B cell (primary cell): ENCODE results near the gene SAFB. TPM values are rescaled to one million over a fixed set of nuclear protein-coding genes. Genes with fewer than 3 reads are reported as not detected.

Experiments used
- ATAC-seq: fragments of 200-7000 bp; cut with Tn5 transposase; one replicate; pipeline ENCODE4 v1.10.0; 2021; ENCODE audit warnings: low read depth, mild to moderate bottlenecking, moderate number of reproducible peaks, moderate library complexity
- CTCF ChIA-PET: fragments of 350-600 bp; sonication (Branson Sonifier 250); formaldehyde crosslinking; loops from one replicate; lab custom pipeline; 2021; ENCODE audit warnings: antibody characterized with exemption, inconsistent platforms; lab: Charles Lee
- POLR2A ChIA-PET: fragments of 350-600 bp; sonication (Branson Sonifier 250); formaldehyde crosslinking; loops from one replicate; lab custom pipeline; 2021; ENCODE audit warnings: antibody characterized with exemption; lab: Charles Lee
- DNase-seq: peaks from one replicate; pipeline ENCODE4 v3.0.0; 2013
- H2AFZ ChIP-seq: 2 replicates; pipeline ENCODE4 v1.6.1; 2012; ENCODE audit warnings: mild to moderate bottlenecking, low read depth, low read length; ENCODE audit not compliant: insufficient read depth, poor library complexity, severe bottlenecking
- H3K27ac ChIP-seq, 2 donors: 1 replicate in 1 of 2; 2 replicates in 1 of 2; pipeline ENCODE4 v1.5.1; 2012 to 2013; ENCODE audit warnings: low read length in 2 of 2, mild to moderate bottlenecking in 2 of 2, moderate library complexity in 1 of 2
- H3K27me3 ChIP-seq, 4 experiments: fragments of 200-600 bp in 1 of 4; sonication (generic) in 1 of 4; replicated peaks in 1 of 4; 1 replicate in 2 of 4; 2 replicates in 2 of 4; pipeline versions ENCODE4 v1.6.1 to v1.7.0; 2013 to 2016; ENCODE audit warnings: low read length in 3 of 4, mild to moderate bottlenecking in 2 of 4, mixed read lengths in 1 of 4, moderate library complexity in 1 of 4; ENCODE audit not compliant: insufficient read depth in 4 of 4, control insufficient read depth in 3 of 4; ENCODE audit errors: control extremely low read depth in 1 of 4
- H3K36me3 ChIP-seq, 2 experiments: replicated peaks in 1 of 2; 1 replicate in 1 of 2; 2 replicates in 1 of 2; pipeline versions ENCODE4 v1.6.1 to v1.7.1; 2013; ENCODE audit warnings: low read length in 1 of 2; ENCODE audit not compliant: insufficient read depth in 2 of 2, control insufficient read depth in 1 of 2; ENCODE audit errors: control extremely low read depth in 1 of 2, extremely low read depth in 1 of 2
- H3K4me1 ChIP-seq, 2 donors: fragments of 200-600 bp in 1 of 2; sonication (generic) in 1 of 2; 1 replicate in 1 of 2; 2 replicates in 1 of 2; pipeline versions ENCODE4 v1.5.1 to v1.6.1; 2013 to 2017; ENCODE audit warnings: low read length in 2 of 2; ENCODE audit not compliant: control insufficient read depth in 2 of 2, insufficient read depth in 2 of 2
- H3K4me2 ChIP-seq: replicated peaks from 2 replicates; pipeline ENCODE3; 2012; ENCODE audit warnings: mild to moderate bottlenecking, low read depth, low read length; ENCODE audit not compliant: poor library complexity, severe bottlenecking
- H3K4me3 ChIP-seq, 5 experiments: fragments of 200-600 bp in 1 of 5; sonication (generic) in 1 of 5; 1 replicate in 3 of 5; 2 replicates in 2 of 5; pipeline versions ENCODE4 v1.5.1 to v1.7.0; 2011 to 2016; ENCODE audit warnings: low read length in 4 of 5, mild to moderate bottlenecking in 4 of 5, low read depth in 2 of 5, control low read depth in 1 of 5, moderate library complexity in 1 of 5; ENCODE audit not compliant: insufficient read depth in 1 of 5; ENCODE audit errors: control extremely low read depth in 1 of 5, extremely low read depth in 1 of 5
- H3K79me2 ChIP-seq: fragments of 200-600 bp; sonication (generic); one replicate; pipeline ENCODE4 v1.6.0; 2016; ENCODE audit warnings: low read length; ENCODE audit not compliant: control insufficient read depth, insufficient read depth
- H3K9ac ChIP-seq: fragments of 200-600 bp; sonication (generic); 2 replicates; pipeline ENCODE4 v1.6.1; 2017; ENCODE audit warnings: mild to moderate bottlenecking, low read length, moderate library complexity
- H3K9me3 ChIP-seq, 3 donors: one replicate each; pipeline versions ENCODE4 v1.6.1 to v1.7.1; 2013; ENCODE audit warnings: low read length in 2 of 3; ENCODE audit not compliant: control insufficient read depth in 2 of 3, insufficient read depth in 1 of 3; ENCODE audit errors: control extremely low read depth in 1 of 3
- H4K20me1 ChIP-seq: 2 replicates; pipeline ENCODE4 v1.6.0; 2012; ENCODE audit warnings: mild to moderate bottlenecking, low read length; ENCODE audit not compliant: insufficient read depth, control insufficient read depth, poor library complexity, severe bottlenecking
- H3K27ac Mint-ChIP-seq: one replicate; pipeline ENCODE4 v1.8.0; 2021; ENCODE audit warnings: mixed read lengths
- H3K27me3 Mint-ChIP-seq: one replicate; pipeline ENCODE4 v1.8.0; 2021; ENCODE audit warnings: mixed read lengths
- H3K4me1 Mint-ChIP-seq: one replicate; pipeline ENCODE4 v1.8.0; 2021; ENCODE audit warnings: mixed read lengths
- H3K4me3 Mint-ChIP-seq: one replicate; pipeline ENCODE4 v1.8.0; 2021; ENCODE audit warnings: mixed read lengths
- H3K9me3 Mint-ChIP-seq: one replicate; pipeline ENCODE4 v1.8.0; 2022; ENCODE audit warnings: mixed read lengths; ENCODE audit not compliant: insufficient read depth
- CTCF ChIP-seq: fragments of 200-600 bp; IDR thresholded peaks from one replicate; pipeline ENCODE4 v1.8.0; 2022; ENCODE audit warnings: antibody characterized with exemption, mild to moderate bottlenecking
- EZH2 ChIP-seq: IDR thresholded peaks from 2 replicates; pipeline ENCODE4 v1.6.1; 2012; ENCODE audit warnings: borderline replicate concordance, low read depth, mild to moderate bottlenecking, moderate library complexity, low read length; ENCODE audit not compliant: insufficient read depth, poor library complexity, severe bottlenecking
- WGBS: methylation state at CpG from one replicate; pipeline ENCODE4 v1.1.5; 2013; ENCODE audit warnings: missing lambda C conversion rate; ENCODE audit not compliant: insufficient coverage; 5-methylcytosine and 5-hydroxymethylcytosine counted together
- intact Hi-C: fragments of 100-400 bp; cut with micrococcal nuclease; formaldehyde crosslinking; loops from one replicate; pipeline ENCODE4 v1.10.0; 2022
- polyA plus RNA-seq: library from polyadenylated mRNA; depleted of rRNA; stranded (reverse); fragments of >200 nt; gene quantifications from 2 replicates; pipeline ENCODE4 v1.2.3, GENCODE V29; 2012
- total RNA-seq, 2 donors: library from RNA; stranded (reverse); fragments of 120-200 nt in 1 of 2; gene quantifications; 1 replicate in 1 of 2; 2 replicates in 1 of 2; pipeline versions ENCODE4 v1.2.3 to v1.2.4, GENCODE V29; 2013 to 2022

SAFB gene
- total and polyA plus RNA-seq, 2 donors (not counting 1 experiment from before 2014, with no cell fraction given) = 91.0 to 221 TPM

GRCh38 chr19:5600797-5601196 is 22.1 kb upstream of the SAFB start:
- no peak for ATAC-seq
- no peak overlapping the region for H3K4me3 Mint-ChIP-seq
- Histone ChIP-seq H3K9ac (no peak overlapping the region), H3K4me2 (no peak overlapping the region), H3K79me2 (peaks cover 54% of the 10 kb centered on the region), H3K27me3 (no peaks in the 10 kb centered on the region), H4K20me1 (peaks cover 71% of the 10 kb centered on the region), H3K27ac (no peak overlapping the region), H3K36me3 (peaks cover 9 to 90% of the 10 kb centered on the region in 2 experiments), H3K4me1 (no peaks in the 10 kb centered on the region), H3K4me3 (no peak overlapping the region), H2AFZ (no peak overlapping the region), H3K9me3 (no peaks in the 10 kb centered on the region)
- WGBS = 98% methylated on average over 5 of the region's 8 CpGs
- ChIA-PET CTCF (no interaction called here), POLR2A (no interaction called here)
- H3K9me3 Mint-ChIP-seq = no peaks in the 10 kb centered on the region
- intact Hi-C loops = no loop called here
- H3K27me3 Mint-ChIP-seq = no peaks in the 10 kb centered on the region
- no peaks in the 10 kb centered on the region for H3K4me1 Mint-ChIP-seq
- no peak overlapping the region for H3K27ac Mint-ChIP-seq
- TF ChIP-seq EZH2 (no peak), CTCF (no peak)
- no peak for DNase-seq

- H3K4me3 Mint-ChIP-seq = no peak overlapping the region
- no peak overlapping the region for H3K27ac Mint-ChIP-seq
- Histone ChIP-seq H3K4me3 (no peak overlapping the region), H3K4me1 (no peaks in the 10 kb centered on the region), H3K4me2 (no peak overlapping the region), H3K27ac (no peak overlapping the region), H3K36me3 (peaks cover 4 to 88% of the 10 kb centered on the region in 2 experiments), H3K9ac (no peak overlapping the region), H4K20me1 (peaks cover 83% of the 10 kb centered on the region), H3K27me3 (no peaks in the 10 kb centered on the region), H3K9me3 (no peaks in the 10 kb centered on the region), H2AFZ (no peak overlapping the region), H3K79me2 (peaks cover 66% of the 10 kb centered on the region)
- WGBS = 92% methylated on average over 4 of the region's 5 CpGs
- ATAC-seq (no peak), DNase-seq (no peak)
- H3K9me3 Mint-ChIP-seq = no peaks in the 10 kb centered on the region
- H3K27me3 Mint-ChIP-seq = no peaks in the 10 kb centered on the region
- peaks cover 2% of the 10 kb centered on the region for H3K4me1 Mint-ChIP-seq
- TF ChIP-seq EZH2 = no peak
- ChIA-PET POLR2A (no interaction called here), CTCF (no interaction called here)
- intact Hi-C loops = no loop called here
Observed at GRCh38 chr19:5603626-5604025, 19.3 kb upstream of the SAFB start.
